Natural killer cell (primary cell): ENCODE measurements around the gene POP4. TPM values are rescaled to one million over a fixed set of nuclear protein-coding genes. Genes with fewer than 3 reads are reported as not detected.

Experiments
- ATAC-seq, 3 donors: fragments of 150-1000 bp in 2 of 3; fragments of 200-7000 bp in 1 of 3; cut with Tn5 transposase; 1 replicate in 1 of 3; 2 replicates in 2 of 3; pipeline ENCODE4 v1.10.0; 2021; ENCODE audit warnings: mild to moderate bottlenecking in 2 of 3, moderate library complexity in 2 of 3
- DNase-seq, 2 donors: peaks; one replicate each; pipeline versions ENCODE4 v3.0.0 to v3.0.0-alpha.2; 2013 to 2021; ENCODE audit warnings: mixed read lengths in 1 of 2
- H3K27ac ChIP-seq: one replicate; pipeline ENCODE4 v1.5.1; 2013; ENCODE audit warnings: mild to moderate bottlenecking, low read length
- H3K27me3 ChIP-seq: one replicate; pipeline ENCODE4 v1.6.1; 2013; ENCODE audit warnings: low read length; ENCODE audit not compliant: control insufficient read depth, insufficient read depth
- H3K36me3 ChIP-seq: one replicate; pipeline ENCODE4 v1.6.1; 2013; ENCODE audit warnings: low read length; ENCODE audit not compliant: control insufficient read depth, insufficient read depth
- H3K4me1 ChIP-seq: one replicate; pipeline ENCODE4 v1.6.1; 2013; ENCODE audit warnings: low read length; ENCODE audit not compliant: control insufficient read depth, insufficient read depth
- H3K4me3 ChIP-seq: one replicate; pipeline ENCODE4 v1.5.1; 2013; ENCODE audit warnings: low read length
- H3K9me3 ChIP-seq: one replicate; pipeline ENCODE4 v1.6.1; 2013; ENCODE audit warnings: low read length; ENCODE audit not compliant: control insufficient read depth, insufficient read depth
- H3K27ac Mint-ChIP-seq, 2 donors: one replicate each; pipeline ENCODE4 v1.8.0; 2022; ENCODE audit warnings: mild to moderate bottlenecking in 2 of 2, mixed read lengths in 2 of 2, moderate library complexity in 1 of 2
- H3K27me3 Mint-ChIP-seq, 2 donors: one replicate each; pipeline ENCODE4 v1.8.0; 2022; ENCODE audit warnings: low read depth in 2 of 2, mixed read lengths in 2 of 2
- H3K36me3 Mint-ChIP-seq: one replicate; pipeline ENCODE4 v1.8.0; 2022; ENCODE audit warnings: mixed read lengths
- H3K4me1 Mint-ChIP-seq, 2 donors: one replicate each; pipeline ENCODE4 v1.8.0; 2022; ENCODE audit warnings: mixed read lengths in 2 of 2
- H3K4me3 Mint-ChIP-seq: one replicate; pipeline ENCODE4 v1.8.0; 2022; ENCODE audit warnings: mild to moderate bottlenecking, moderate library complexity, mixed read lengths
- H3K9me3 Mint-ChIP-seq, 2 donors: one replicate each; pipeline ENCODE4 v1.8.0; 2022; ENCODE audit warnings: mixed read lengths in 2 of 2
- WGBS: methylation state at CpG from one replicate; pipeline ENCODE4 v1.1.7; 2013; ENCODE audit warnings: missing lambda C conversion rate; ENCODE audit not compliant: insufficient coverage; 5-methylcytosine and 5-hydroxymethylcytosine counted together
- intact Hi-C: fragments of 100-400 bp; cut with micrococcal nuclease; formaldehyde crosslinking; loops from one replicate; pipeline ENCODE4 v1.14.2; 2022
- total RNA-seq, 4 donors: library from RNA; stranded (reverse); fragments of 120-200 nt in 1 of 4; gene quantifications; one replicate each; pipeline versions ENCODE4 v1.2.3 to v1.2.4, GENCODE V29; 2013 to 2022
- TF ChIP-seq, protein P1 (sequence below): fragments of 200-600 bp; IDR thresholded peaks from one replicate; pipeline ENCODE4 v1.8.0; 2022; ENCODE audit warnings: antibody characterized with exemption

The POP4 gene
- total RNA-seq, 3 donors from 2014 or later (not counting 1 experiment from before 2014, with no cell fraction given): 46.4 to 60.1 (median 46.4) TPM

DNA sequence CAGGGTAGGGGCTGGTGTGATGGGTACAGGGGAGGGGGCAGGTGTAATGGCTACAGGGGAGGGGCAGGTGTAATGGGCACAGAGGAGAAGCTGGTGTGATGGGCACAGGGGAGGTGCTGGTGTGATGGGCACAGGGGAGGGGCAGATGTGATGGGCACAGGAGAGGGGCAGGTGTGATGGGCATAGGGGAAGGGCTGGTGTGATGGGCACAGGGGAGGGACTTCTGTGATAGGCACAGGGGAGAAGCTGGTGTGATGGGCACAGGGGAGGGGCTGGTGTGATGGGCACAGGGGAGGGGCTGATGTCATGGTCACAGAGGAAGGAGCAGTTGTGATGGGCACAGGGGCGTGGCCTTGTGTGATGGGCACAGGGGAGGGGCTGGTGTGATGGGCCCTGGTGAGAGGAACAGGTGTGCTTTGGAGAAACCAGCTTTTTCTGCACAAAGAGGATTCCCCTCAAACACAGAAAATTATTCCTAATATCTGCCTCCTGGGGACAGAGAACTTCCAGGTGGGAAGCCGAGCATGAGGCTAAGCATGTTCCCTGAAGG is 38.6 kb upstream of the POP4 start:
- intact Hi-C loops: no loop called here
- Mint-ChIP-seq H3K4me1 (peaks cover 0 to 7% of the 10 kb centered on the region in 2 donors), H3K27ac (no peak overlapping the region), H3K36me3 (no peaks in the 10 kb centered on the region), H3K9me3 (no peaks in the 10 kb centered on the region), H3K27me3 (peaks cover 11 to 12% of the 10 kb centered on the region in 2 donors), H3K4me3 (no peak overlapping the region)
- Histone ChIP-seq H3K27me3 (no peaks in the 10 kb centered on the region), H3K27ac (no peak overlapping the region), H3K4me3 (no peak overlapping the region), H3K36me3 (no peaks in the 10 kb centered on the region), H3K9me3 (no peaks in the 10 kb centered on the region), H3K4me1 (peaks cover 5% of the 10 kb centered on the region)
- TF ChIP-seq, protein P1, sequence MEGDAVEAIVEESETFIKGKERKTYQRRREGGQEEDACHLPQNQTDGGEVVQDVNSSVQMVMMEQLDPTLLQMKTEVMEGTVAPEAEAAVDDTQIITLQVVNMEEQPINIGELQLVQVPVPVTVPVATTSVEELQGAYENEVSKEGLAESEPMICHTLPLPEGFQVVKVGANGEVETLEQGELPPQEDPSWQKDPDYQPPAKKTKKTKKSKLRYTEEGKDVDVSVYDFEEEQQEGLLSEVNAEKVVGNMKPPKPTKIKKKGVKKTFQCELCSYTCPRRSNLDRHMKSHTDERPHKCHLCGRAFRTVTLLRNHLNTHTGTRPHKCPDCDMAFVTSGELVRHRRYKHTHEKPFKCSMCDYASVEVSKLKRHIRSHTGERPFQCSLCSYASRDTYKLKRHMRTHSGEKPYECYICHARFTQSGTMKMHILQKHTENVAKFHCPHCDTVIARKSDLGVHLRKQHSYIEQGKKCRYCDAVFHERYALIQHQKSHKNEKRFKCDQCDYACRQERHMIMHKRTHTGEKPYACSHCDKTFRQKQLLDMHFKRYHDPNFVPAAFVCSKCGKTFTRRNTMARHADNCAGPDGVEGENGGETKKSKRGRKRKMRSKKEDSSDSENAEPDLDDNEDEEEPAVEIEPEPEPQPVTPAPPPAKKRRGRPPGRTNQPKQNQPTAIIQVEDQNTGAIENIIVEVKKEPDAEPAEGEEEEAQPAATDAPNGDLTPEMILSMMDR: no peak
- DNase-seq (no peak), ATAC-seq (no peak)
- 71% methylated on average over 2 of the region's 2 CpGs for WGBS

DNA sequence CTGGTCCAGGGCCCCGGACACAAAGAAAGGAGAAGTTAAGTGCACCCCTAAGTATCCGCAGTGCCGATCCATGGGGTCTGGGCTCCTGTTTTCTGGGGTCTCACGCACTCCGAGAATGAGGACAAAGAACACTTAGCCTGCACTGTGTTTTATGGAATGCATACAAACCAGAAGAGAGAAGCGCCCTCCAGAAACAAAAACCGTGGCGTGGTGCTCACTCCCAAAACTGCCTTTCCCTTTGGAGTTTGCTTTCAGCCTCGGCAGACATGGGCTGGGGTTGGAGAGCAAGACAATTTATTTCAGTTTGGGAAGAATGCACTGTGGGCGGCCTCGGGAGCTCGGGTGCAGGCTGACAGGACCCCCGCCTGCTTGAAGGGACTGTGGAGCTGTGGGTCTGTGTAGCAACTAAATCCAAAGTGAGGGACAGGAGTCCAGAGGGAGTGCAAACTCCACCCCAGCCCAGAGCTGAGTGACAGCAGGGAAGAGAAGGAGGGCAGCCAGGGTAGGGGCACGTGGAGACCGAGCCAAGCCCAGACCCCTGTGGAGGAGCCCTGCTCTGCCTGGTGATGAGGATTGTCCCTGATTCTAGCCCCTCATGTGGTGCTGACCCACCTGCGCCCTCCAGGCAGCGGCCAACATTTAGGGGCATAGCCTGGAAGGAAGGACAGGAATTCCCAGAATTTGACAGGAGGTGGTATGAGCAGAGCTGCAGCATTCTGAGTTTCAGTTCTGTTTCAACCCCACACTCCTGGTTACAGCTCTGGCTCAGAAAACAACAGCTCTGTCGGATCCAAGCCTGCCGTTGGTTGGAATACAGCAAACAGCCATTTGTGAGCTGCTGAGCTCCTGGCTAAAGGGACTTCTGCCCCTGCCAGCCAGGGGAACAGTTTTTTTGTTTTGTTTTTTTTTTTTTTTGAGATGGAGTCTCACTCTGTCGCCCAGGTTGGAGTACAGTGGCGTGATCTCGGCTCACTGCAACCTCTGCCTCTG is 37.8 kb upstream of the POP4 start:
- no peak overlapping the region for H3K4me3 ChIP-seq
- WGBS: 75% methylated on average over 22 of the region's 22 CpGs
- peaks cover 5% of the 10 kb centered on the region for H3K4me1 ChIP-seq
- no peaks in the 10 kb centered on the region for H3K9me3 Mint-ChIP-seq
- H3K27me3 Mint-ChIP-seq: peaks cover 11 to 13% of the 10 kb centered on the region in 2 donors
- H3K27me3 ChIP-seq: no peaks in the 10 kb centered on the region
- peaks cover 0 to 7% of the 10 kb centered on the region in 2 donors for H3K4me1 Mint-ChIP-seq
- intact Hi-C loops: no loop called here
- no peak for DNase-seq
- H3K4me3 Mint-ChIP-seq: no peak overlapping the region
- no peak for ATAC-seq
- no peaks in the 10 kb centered on the region for H3K9me3 ChIP-seq
- no peak overlapping the region for H3K27ac ChIP-seq
- H3K36me3 Mint-ChIP-seq: no peaks in the 10 kb centered on the region
- TF ChIP-seq, protein P1: no peak
- no peak overlapping the region for H3K27ac Mint-ChIP-seq
- no peaks in the 10 kb centered on the region for H3K36me3 ChIP-seq

DNA sequence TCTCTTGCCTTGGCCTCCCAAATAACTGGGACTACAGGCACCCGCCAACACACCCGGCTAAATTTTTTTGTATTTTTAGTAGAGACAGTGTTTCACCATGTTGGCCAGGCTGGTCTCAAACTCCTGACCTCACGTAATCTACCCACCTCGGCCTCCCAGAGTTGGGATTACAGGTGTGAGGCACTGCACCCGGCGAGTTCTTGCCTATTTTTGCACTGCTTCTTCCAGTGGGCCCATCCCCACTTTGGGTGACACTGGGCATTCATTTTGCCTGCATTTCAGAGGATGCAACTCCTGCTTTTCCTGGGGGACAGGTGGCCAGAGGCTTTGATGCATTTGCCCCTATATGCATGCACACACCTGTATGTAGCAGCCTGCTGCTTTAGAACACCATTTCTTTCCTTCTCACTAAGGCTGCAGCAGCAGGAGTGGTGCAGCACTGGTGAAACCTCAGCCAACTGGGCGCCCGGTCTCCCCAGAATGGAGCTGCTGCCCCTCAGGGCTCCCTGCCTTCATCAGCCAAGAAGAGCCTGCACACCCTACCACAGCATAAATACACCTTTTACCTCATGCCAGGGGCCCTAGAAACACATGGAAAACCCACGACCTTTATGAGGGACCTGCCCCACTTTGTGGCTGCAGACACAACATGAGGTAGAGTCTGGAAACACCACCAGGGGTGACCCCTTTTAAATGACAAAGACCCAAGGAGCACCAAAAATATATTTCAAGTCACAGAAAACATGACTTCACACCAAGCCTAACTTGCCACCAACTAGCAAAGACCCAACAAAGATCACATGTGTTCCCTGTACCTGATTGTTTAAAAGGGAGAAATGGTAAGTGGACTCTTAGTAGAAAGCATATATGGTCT is 36.8 kb upstream of the POP4 start:
- Histone ChIP-seq H3K36me3 (no peaks in the 10 kb centered on the region), H3K27me3 (no peaks in the 10 kb centered on the region), H3K4me1 (peaks cover 5% of the 10 kb centered on the region), H3K9me3 (no peaks in the 10 kb centered on the region), H3K27ac (no peak overlapping the region), H3K4me3 (no peak overlapping the region)
- intact Hi-C loops: no loop called here
- H3K9me3 Mint-ChIP-seq: no peaks in the 10 kb centered on the region
- H3K4me3 Mint-ChIP-seq: no peak overlapping the region
- DNase-seq: no peak
- H3K27me3 Mint-ChIP-seq: peaks cover 16% of the 10 kb centered on the region in 2 donors
- 69% methylated on average over 7 of the region's 9 CpGs for WGBS
- no peak overlapping the region for H3K27ac Mint-ChIP-seq
- TF ChIP-seq, protein P1: no peak
- H3K36me3 Mint-ChIP-seq: no peaks in the 10 kb centered on the region
- ATAC-seq: no peak
- H3K4me1 Mint-ChIP-seq: peaks cover 0 to 7% of the 10 kb centered on the region in 2 donors
